IMR-90 (cell line): Measurements from ENCODE around the gene CSK.

Source experiments
- BHLHE40 ChIP-seq: fragments of 150-350 bp; IDR thresholded peaks from 2 replicates; pipeline ENCODE4 v1.6.1; 2016; ENCODE audit warnings: mild to moderate bottlenecking, low read depth, low read length
- MAFK ChIP-seq: IDR thresholded peaks from 2 replicates; pipeline ENCODE4 v1.6.1; 2012; ENCODE audit warnings: low read depth, low read length, improper control_type of control experiment
- MXI1 ChIP-seq: IDR thresholded peaks from 2 replicates; pipeline ENCODE4 v1.6.1; 2012; ENCODE audit warnings: low read depth, mild to moderate bottlenecking, low read length, moderate library complexity, borderline replicate concordance
- POLR2A ChIP-seq: IDR thresholded peaks from 2 replicates; pipeline ENCODE4 v1.6.1; 2012; ENCODE audit warnings: mild to moderate bottlenecking, low read depth, low read length
- RAD21 ChIP-seq: IDR thresholded peaks from 2 replicates; pipeline ENCODE4 v1.6.1; 2012; ENCODE audit warnings: low read length, improper control_type of control experiment
- TF ChIP-seq, protein P1 (sequence below): conservative IDR thresholded peaks from 2 replicates; pipeline ENCODE4 v1.5.1; 2012; ENCODE audit warnings: mild to moderate bottlenecking, low read depth, low read length, improper control_type of control experiment

DNA sequence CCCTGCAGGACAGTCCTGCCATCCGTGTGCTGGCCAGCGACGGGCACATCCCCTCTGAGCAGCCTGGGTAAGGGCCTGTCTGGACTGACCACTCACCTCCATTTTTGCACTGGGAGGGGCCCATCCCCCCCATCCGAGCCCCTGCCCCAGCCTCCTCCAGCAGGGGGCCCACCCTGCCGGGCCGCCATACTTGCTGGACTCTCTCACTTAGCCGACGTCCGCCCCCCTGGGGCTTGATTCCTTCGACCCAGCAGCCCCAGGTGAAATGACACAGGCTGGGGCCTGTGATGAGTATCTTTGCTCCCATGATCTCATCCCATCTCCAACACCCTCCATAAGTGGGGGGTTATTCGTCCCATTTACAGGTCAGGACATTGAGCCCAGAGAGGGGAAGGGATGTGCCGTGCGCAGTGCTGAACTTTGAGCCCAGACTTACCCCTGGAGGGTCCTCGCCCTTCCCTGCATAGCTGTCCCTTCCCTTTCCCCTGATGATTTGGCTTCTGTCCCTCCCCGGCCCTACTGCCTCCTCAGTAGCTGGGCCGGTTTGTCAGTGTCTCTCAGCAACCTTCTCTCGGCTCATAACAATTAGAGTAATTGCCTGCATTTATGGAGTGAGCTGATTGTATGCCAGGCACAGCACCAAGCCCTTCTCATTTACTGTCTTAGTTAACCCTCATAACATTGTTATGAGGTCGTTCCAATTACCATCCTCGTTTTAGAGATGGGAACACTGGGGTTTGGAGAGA, 34.9 kb downstream of the CSK start:
- TF ChIP-seq, protein P1, sequence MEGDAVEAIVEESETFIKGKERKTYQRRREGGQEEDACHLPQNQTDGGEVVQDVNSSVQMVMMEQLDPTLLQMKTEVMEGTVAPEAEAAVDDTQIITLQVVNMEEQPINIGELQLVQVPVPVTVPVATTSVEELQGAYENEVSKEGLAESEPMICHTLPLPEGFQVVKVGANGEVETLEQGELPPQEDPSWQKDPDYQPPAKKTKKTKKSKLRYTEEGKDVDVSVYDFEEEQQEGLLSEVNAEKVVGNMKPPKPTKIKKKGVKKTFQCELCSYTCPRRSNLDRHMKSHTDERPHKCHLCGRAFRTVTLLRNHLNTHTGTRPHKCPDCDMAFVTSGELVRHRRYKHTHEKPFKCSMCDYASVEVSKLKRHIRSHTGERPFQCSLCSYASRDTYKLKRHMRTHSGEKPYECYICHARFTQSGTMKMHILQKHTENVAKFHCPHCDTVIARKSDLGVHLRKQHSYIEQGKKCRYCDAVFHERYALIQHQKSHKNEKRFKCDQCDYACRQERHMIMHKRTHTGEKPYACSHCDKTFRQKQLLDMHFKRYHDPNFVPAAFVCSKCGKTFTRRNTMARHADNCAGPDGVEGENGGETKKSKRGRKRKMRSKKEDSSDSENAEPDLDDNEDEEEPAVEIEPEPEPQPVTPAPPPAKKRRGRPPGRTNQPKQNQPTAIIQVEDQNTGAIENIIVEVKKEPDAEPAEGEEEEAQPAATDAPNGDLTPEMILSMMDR: no peak
- no peak for TF ChIP-seq POLR2A
- no peak for TF ChIP-seq RAD21
- TF ChIP-seq BHLHE40: no peak
- TF ChIP-seq MXI1: no peak
- no peak for TF ChIP-seq MAFK
